ENCODE results near the gene PRKN.

- no peak for TF ChIP-seq CTCF (IDR thresholded peaks at IDR 0.05)
- TF ChIP-seq POLR2A (IDR thresholded peaks at IDR 0.05): no peak
These were observed 453.6 kb downstream of the PRKN start for GRCh38 chr6:162273986-162274385.
